ENCODE measurements around the gene FHIT.

FHIT gene

DNA sequence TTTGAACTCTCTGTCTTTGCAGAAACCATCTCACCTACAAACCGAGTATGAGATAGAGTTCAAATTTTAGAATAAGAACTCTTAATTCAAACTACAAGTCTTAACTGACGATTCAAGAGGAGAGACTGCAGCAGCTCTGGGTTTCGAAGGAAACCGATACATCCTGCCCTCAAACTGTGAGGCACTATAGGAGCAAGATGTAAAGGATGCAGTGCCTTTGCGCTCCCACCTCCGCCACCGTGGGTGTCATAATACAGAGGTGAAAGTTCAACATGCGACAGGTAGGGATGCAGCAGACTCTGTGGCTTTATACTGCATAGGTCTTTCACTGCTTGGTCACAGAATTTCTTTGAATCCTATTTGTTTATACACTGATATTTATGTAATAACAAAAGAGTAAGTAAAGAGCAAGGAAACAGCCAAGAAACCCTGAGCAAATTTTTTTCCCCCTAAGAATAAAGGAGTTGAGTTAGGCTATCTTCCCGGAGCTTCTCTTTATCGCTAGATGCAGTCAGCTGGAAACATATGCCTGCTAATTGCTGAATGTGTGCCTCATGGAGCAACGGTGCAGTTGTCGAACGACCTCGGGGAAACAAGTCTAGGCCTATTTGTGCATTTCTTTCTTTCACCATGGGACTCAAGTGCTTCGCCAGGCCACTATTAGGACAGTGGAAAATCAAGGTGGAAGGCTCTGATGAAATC lies 1103.9 kb downstream of the FHIT start:
- no peak overlapping the region for H3K4me3 ChIP-seq (ENCODE audit: low read length)
- no peak overlapping the region for H3K4ac ChIP-seq (ENCODE audit: low read depth, low read length)
- no peak overlapping the region for H2BK15ac ChIP-seq (replicated peaks; ENCODE audit: low read depth)
- H3K27me3 ChIP-seq (ENCODE audit: insufficient read depth, low read length, poor library complexity): no peaks in the 10 kb centered on the region
- DNase-seq: no peak
- no peak overlapping the region for H3K23ac ChIP-seq (ENCODE audit: low read length)
- no peaks in the 10 kb centered on the region for H3K36me3 ChIP-seq (ENCODE audit: control insufficient read depth, insufficient read depth, low read length)
- no peaks in the 10 kb centered on the region for H3K4me1 ChIP-seq (ENCODE audit: control insufficient read depth, low read depth, low read length)
- H3K56ac ChIP-seq (ENCODE audit: low read length): no peak overlapping the region
- H3K9ac ChIP-seq (ENCODE audit: low read length): no peak overlapping the region
- no peaks in the 10 kb centered on the region for H3K79me2 ChIP-seq (ENCODE audit: control insufficient read depth, insufficient read depth, low read length)
- H3K79me1 ChIP-seq (ENCODE audit: low read length): no peaks in the 10 kb centered on the region
- H2BK5ac ChIP-seq (ENCODE audit: low read length): no peak overlapping the region
- no peak overlapping the region for H2BK120ac ChIP-seq (ENCODE audit: low read depth, low read length)
- no peak overlapping the region for H4K5ac ChIP-seq (ENCODE audit: low read length)
- no peak overlapping the region for H3K27ac ChIP-seq (ENCODE audit: low read depth, low read length)
- H3K18ac ChIP-seq (ENCODE audit: low read length): no peak overlapping the region
- WGBS (ENCODE audit: extremely low coverage, insufficient coverage, low lambda C conversion rate): no CpG with 5 or more reads among the region's 15 CpGs
- no peak overlapping the region for H3K4me2 ChIP-seq (ENCODE audit: low read length)
- H4K8ac ChIP-seq (ENCODE audit: low read depth, low read length): no peak overlapping the region
- H2AK5ac ChIP-seq (ENCODE audit: low read length): no peak overlapping the region

GRCh38 chr3:60146121-60146520 lies 1105.1 kb downstream of the FHIT start:
- Histone ChIP-seq H2AK5ac (ENCODE audit: low read length) (no peak overlapping the region), H3K79me2 (ENCODE audit: control insufficient read depth, insufficient read depth, low read length) (no peaks in the 10 kb centered on the region), H3K56ac (ENCODE audit: low read length) (no peak overlapping the region), H2BK120ac (ENCODE audit: low read depth, low read length) (no peak overlapping the region), H3K4ac (ENCODE audit: low read depth, low read length) (no peak overlapping the region), H4K8ac (ENCODE audit: low read depth, low read length) (no peak overlapping the region), H3K4me3 (ENCODE audit: low read length) (no peak overlapping the region), H3K23ac (ENCODE audit: low read length) (no peak overlapping the region), H3K9ac (ENCODE audit: low read length) (no peak overlapping the region), H3K36me3 (ENCODE audit: control insufficient read depth, insufficient read depth, low read length) (no peaks in the 10 kb centered on the region), H2BK15ac (replicated peaks; ENCODE audit: low read depth) (no peak overlapping the region), H3K79me1 (ENCODE audit: low read length) (no peaks in the 10 kb centered on the region), H4K5ac (ENCODE audit: low read length) (no peak overlapping the region), H3K27ac (ENCODE audit: low read depth, low read length) (no peak overlapping the region), H3K18ac (ENCODE audit: low read length) (no peak overlapping the region), H3K4me2 (ENCODE audit: low read length) (no peak overlapping the region), H2BK5ac (ENCODE audit: low read length) (no peak overlapping the region), H3K4me1 (ENCODE audit: control insufficient read depth, low read depth, low read length) (no peaks in the 10 kb centered on the region), H3K27me3 (ENCODE audit: insufficient read depth, low read length, poor library complexity) (no peaks in the 10 kb centered on the region)
- peak; percentile 54 for DNase-seq
- WGBS (ENCODE audit: extremely low coverage, insufficient coverage, low lambda C conversion rate): no CpG with 5 or more reads among the region's 1 CpG

GRCh38 chr3:60144071-60144470 lies 1107.2 kb downstream of the FHIT start:
- no peak overlapping the region for H3K9ac ChIP-seq (ENCODE audit: low read length)
- no peaks in the 10 kb centered on the region for H3K27me3 ChIP-seq (ENCODE audit: insufficient read depth, low read length, poor library complexity)
- H3K4me3 ChIP-seq (ENCODE audit: low read length): no peak overlapping the region
- no peak overlapping the region for H3K18ac ChIP-seq (ENCODE audit: low read length)
- no peak overlapping the region for H2BK5ac ChIP-seq (ENCODE audit: low read length)
- H3K4me2 ChIP-seq (ENCODE audit: low read length): no peak overlapping the region
- no peak overlapping the region for H3K4ac ChIP-seq (ENCODE audit: low read depth, low read length)
- H3K56ac ChIP-seq (ENCODE audit: low read length): no peak overlapping the region
- no peak overlapping the region for H3K27ac ChIP-seq (ENCODE audit: low read depth, low read length)
- no peak overlapping the region for H4K5ac ChIP-seq (ENCODE audit: low read length)
- no peaks in the 10 kb centered on the region for H3K36me3 ChIP-seq (ENCODE audit: control insufficient read depth, insufficient read depth, low read length)
- H2BK15ac ChIP-seq (replicated peaks; ENCODE audit: low read depth): no peak overlapping the region
- no peak overlapping the region for H3K23ac ChIP-seq (ENCODE audit: low read length)
- H3K79me1 ChIP-seq (ENCODE audit: low read length): no peaks in the 10 kb centered on the region
- no peak overlapping the region for H2AK5ac ChIP-seq (ENCODE audit: low read length)
- H3K79me2 ChIP-seq (ENCODE audit: control insufficient read depth, insufficient read depth, low read length): no peaks in the 10 kb centered on the region
- no peak overlapping the region for H2BK120ac ChIP-seq (ENCODE audit: low read depth, low read length)
- H3K4me1 ChIP-seq (ENCODE audit: control insufficient read depth, low read depth, low read length): no peaks in the 10 kb centered on the region
- no peak overlapping the region for H4K8ac ChIP-seq (ENCODE audit: low read depth, low read length)
- DNase-seq: no peak
- WGBS (ENCODE audit: extremely low coverage, insufficient coverage, low lambda C conversion rate): no CpG with 5 or more reads among the region's 1 CpG

GRCh38 chr3:60142009-60142408 lies 1109.2 kb downstream of the FHIT start:
- Histone ChIP-seq H3K79me1 (ENCODE audit: low read length) (no peaks in the 10 kb centered on the region), H3K4me2 (ENCODE audit: low read length) (no peak overlapping the region), H3K9ac (ENCODE audit: low read length) (no peak overlapping the region), H3K4me3 (ENCODE audit: low read length) (no peak overlapping the region), H3K27ac (ENCODE audit: low read depth, low read length) (no peak overlapping the region), H4K5ac (ENCODE audit: low read length) (no peak overlapping the region), H2AK5ac (ENCODE audit: low read length) (no peak overlapping the region), H3K79me2 (ENCODE audit: control insufficient read depth, insufficient read depth, low read length) (no peaks in the 10 kb centered on the region), H2BK5ac (ENCODE audit: low read length) (no peak overlapping the region), H3K36me3 (ENCODE audit: control insufficient read depth, insufficient read depth, low read length) (no peaks in the 10 kb centered on the region), H3K56ac (ENCODE audit: low read length) (no peak overlapping the region), H3K4ac (ENCODE audit: low read depth, low read length) (no peak overlapping the region), H3K4me1 (ENCODE audit: control insufficient read depth, low read depth, low read length) (no peaks in the 10 kb centered on the region), H3K27me3 (ENCODE audit: insufficient read depth, low read length, poor library complexity) (no peaks in the 10 kb centered on the region), H3K23ac (ENCODE audit: low read length) (no peak overlapping the region), H4K8ac (ENCODE audit: low read depth, low read length) (no peak overlapping the region), H2BK15ac (replicated peaks; ENCODE audit: low read depth) (no peak overlapping the region), H2BK120ac (ENCODE audit: low read depth, low read length) (no peak overlapping the region), H3K18ac (ENCODE audit: low read length) (no peak overlapping the region)
- no CpG with 5 or more reads among the region's 2 CpGs for WGBS (ENCODE audit: extremely low coverage, insufficient coverage, low lambda C conversion rate)
- DNase-seq: peak; percentile 40

- Histone ChIP-seq H2BK120ac (ENCODE audit: low read depth, low read length) (no peak overlapping the region), H4K8ac (ENCODE audit: low read depth, low read length) (no peak overlapping the region), H3K4ac (ENCODE audit: low read depth, low read length) (no peak overlapping the region), H2BK15ac (replicated peaks; ENCODE audit: low read depth) (no peak overlapping the region), H3K4me2 (ENCODE audit: low read length) (no peak overlapping the region), H3K9ac (ENCODE audit: low read length) (no peak overlapping the region), H2BK5ac (ENCODE audit: low read length) (no peak overlapping the region), H3K18ac (ENCODE audit: low read length) (no peak overlapping the region), H3K4me1 (ENCODE audit: control insufficient read depth, low read depth, low read length) (no peaks in the 10 kb centered on the region), H3K56ac (ENCODE audit: low read length) (no peak overlapping the region), H4K5ac (ENCODE audit: low read length) (no peak overlapping the region), H3K79me1 (ENCODE audit: low read length) (no peaks in the 10 kb centered on the region), H3K79me2 (ENCODE audit: control insufficient read depth, insufficient read depth, low read length) (no peaks in the 10 kb centered on the region), H2AK5ac (ENCODE audit: low read length) (no peak overlapping the region), H3K27ac (ENCODE audit: low read depth, low read length) (no peak overlapping the region), H3K23ac (ENCODE audit: low read length) (no peak overlapping the region), H3K36me3 (ENCODE audit: control insufficient read depth, insufficient read depth, low read length) (no peaks in the 10 kb centered on the region), H3K4me3 (ENCODE audit: low read length) (no peak overlapping the region), H3K27me3 (ENCODE audit: insufficient read depth, low read length, poor library complexity) (no peaks in the 10 kb centered on the region)
- DNase-seq: no peak
- no CpG with 5 or more reads among the region's 1 CpG for WGBS (ENCODE audit: extremely low coverage, insufficient coverage, low lambda C conversion rate)
Measured at GRCh38 chr3:60140160-60140559, 1111.1 kb downstream of the FHIT start.

GRCh38 chr3:60136601-60137000 lies 1114.7 kb downstream of the FHIT start:
- no peak overlapping the region for H3K23ac ChIP-seq (ENCODE audit: low read length)
- WGBS (ENCODE audit: extremely low coverage, insufficient coverage, low lambda C conversion rate): no CpG with 5 or more reads among the region's 4 CpGs
- no peaks in the 10 kb centered on the region for H3K27me3 ChIP-seq (ENCODE audit: insufficient read depth, low read length, poor library complexity)
- no peak overlapping the region for H3K9ac ChIP-seq (ENCODE audit: low read length)
- H3K36me3 ChIP-seq (ENCODE audit: control insufficient read depth, insufficient read depth, low read length): no peaks in the 10 kb centered on the region
- no peak overlapping the region for H3K18ac ChIP-seq (ENCODE audit: low read length)
- DNase-seq: no peak
- H3K79me2 ChIP-seq (ENCODE audit: control insufficient read depth, insufficient read depth, low read length): no peaks in the 10 kb centered on the region
- H3K4me3 ChIP-seq (ENCODE audit: low read length): no peak overlapping the region
- no peak overlapping the region for H2AK5ac ChIP-seq (ENCODE audit: low read length)
- H3K56ac ChIP-seq (ENCODE audit: low read length): no peak overlapping the region
- no peak overlapping the region for H3K4ac ChIP-seq (ENCODE audit: low read depth, low read length)
- H3K4me2 ChIP-seq (ENCODE audit: low read length): no peak overlapping the region
- H4K5ac ChIP-seq (ENCODE audit: low read length): no peak overlapping the region
- no peak overlapping the region for H2BK5ac ChIP-seq (ENCODE audit: low read length)
- no peaks in the 10 kb centered on the region for H3K79me1 ChIP-seq (ENCODE audit: low read length)
- H3K4me1 ChIP-seq (ENCODE audit: control insufficient read depth, low read depth, low read length): no peaks in the 10 kb centered on the region
- no peak overlapping the region for H2BK120ac ChIP-seq (ENCODE audit: low read depth, low read length)
- H4K8ac ChIP-seq (ENCODE audit: low read depth, low read length): no peak overlapping the region
- no peak overlapping the region for H3K27ac ChIP-seq (ENCODE audit: low read depth, low read length)
- H2BK15ac ChIP-seq (replicated peaks; ENCODE audit: low read depth): no peak overlapping the region
